NCI-H2171 treated with DMSO at 0.1 percent for 48 hours (cell line): ENCODE results near the gene LKAAEAR1.

Experiments
- DNase-seq: peaks from one replicate; lab custom pipeline; 2025; lab: John Stamatoyannopoulos, UW

LKAAEAR1 gene

DNA sequence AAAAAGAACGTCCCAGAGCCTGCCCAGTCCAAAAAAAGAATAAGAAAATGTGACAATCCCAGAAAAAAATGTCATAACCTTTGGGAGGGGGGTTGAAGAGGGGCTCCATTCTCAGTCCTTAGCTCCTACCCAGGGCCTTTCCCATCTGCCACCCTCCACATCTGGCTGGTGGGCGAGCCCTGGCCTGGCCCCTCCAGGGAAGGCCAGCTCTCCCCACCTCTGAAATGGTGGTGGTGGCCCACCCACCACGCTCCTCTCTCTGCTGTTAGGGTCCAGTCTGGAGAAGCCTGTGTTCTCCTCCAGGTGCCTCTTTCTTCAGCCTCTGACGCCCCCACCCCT, 5.3 kb downstream of the LKAAEAR1 start:
- DNase-seq, result no peak

DNA sequence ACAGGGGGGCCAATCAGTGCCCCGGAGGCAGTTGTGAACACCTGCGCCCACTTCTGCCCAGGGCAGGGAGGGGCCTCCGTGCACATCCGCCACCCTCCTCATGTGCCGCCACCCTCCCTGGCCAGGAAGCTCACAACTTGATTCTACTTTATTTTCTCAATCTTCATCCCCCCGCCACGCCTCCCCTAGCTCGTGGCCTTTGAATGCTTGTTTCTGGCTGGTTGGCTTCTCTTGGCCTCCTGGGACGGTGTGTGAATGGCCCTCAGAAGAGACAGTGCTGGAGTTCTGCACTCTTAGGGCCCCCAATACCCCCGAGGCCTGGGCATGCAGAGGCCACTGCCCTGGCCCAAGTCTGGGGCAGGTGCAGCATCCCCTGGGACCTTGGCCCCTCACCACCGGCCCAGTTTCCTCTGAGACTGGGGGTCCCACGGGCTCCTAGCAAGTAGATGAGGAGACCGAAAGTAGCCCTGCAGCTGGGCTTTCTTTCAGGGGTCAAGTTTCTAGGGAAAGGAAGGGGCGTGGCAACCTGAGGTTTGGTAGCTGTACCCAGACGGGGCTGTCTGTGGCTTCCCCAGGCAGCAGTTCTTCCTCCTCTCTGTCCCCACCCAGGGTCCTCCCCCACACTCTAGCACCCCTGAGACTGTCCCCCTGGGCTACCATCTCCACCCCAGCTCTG, 6.2 kb downstream of the LKAAEAR1 start:
- no peak for DNase-seq

DNA sequence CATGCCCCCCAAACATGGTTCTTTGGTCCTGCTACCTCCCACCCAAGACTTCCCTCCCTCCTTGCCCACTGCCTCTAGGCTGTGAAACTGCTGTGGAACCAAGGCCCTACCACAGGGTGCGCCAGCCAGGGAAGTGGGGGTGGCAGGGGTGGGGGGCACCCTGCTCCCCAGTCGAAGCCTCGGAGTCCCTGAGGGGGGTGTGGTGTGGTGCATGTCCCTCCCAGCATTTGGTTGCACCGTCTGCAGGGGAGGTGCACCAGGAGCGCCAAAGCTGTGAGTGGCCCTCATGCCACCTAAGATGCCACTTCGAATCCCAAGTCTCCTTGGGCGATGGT, 6.7 kb downstream of the LKAAEAR1 start:
- DNase-seq, result no peak

DNA sequence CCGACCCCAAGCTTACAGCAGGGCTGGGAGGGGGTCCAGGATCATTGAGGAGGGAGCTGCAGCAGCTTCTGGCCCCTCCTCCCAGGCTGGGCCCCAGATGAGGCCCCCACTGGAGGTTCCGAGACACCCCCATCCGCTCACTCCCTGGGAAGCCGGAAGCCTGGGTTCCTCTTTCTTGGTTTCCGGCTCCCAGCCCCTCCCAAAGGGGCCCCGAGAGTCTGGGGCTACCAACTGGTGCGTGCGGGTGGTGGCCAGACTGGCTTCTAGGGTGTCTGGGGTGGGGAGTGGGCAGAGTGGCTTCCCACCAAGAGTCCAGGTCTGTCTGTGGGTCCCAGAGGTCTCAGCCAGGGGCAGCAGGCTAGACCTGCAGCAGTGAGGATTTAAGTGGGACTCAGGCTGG, 7.1 kb downstream of the LKAAEAR1 start:
- no peak for DNase-seq

DNA sequence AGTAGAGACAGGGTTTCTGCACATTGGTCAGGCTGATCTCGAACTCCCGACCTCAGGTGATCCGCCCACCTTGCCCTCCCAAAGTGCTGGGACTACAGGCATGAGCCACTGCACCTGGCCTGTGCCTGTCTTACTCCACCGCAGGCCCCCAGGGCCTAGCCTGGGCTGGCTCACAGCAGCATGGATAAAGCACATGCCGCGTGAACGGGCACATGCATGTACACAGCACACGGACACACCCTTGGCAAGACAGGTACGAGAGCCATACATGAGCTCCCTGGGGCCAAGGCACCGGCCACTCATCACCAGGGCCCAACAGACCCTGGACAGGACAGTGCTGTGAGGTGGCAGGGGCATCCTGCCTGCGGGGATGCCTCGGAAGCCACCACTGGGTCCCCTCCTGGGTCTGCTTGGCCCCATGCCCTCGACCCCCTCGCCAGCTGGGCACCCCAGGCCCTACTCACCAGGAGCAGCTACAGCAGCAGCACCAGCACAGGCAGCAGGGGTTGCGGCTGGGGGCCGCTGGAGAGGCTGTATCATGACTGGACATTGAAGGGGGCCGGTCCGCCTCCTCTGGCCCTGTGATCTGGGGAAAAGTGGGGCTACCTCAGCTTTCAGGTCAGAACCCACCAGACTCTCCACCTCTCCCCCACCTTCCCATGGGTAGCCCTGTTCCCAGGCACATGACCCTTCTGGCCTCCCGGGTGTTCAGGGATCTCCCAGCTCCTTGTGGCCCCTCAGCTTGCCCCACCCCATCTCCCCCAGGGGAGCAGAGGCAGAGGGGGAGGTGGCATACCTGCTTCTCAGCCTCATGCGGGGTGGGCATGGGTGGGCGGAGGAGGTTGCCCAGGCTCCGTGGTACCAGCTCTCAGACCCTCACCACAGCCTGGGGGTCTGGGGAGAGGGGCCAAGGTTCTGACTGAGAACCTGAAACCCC, 7.9 kb downstream of the LKAAEAR1 start:
- DNase-seq, result no peak

DNA sequence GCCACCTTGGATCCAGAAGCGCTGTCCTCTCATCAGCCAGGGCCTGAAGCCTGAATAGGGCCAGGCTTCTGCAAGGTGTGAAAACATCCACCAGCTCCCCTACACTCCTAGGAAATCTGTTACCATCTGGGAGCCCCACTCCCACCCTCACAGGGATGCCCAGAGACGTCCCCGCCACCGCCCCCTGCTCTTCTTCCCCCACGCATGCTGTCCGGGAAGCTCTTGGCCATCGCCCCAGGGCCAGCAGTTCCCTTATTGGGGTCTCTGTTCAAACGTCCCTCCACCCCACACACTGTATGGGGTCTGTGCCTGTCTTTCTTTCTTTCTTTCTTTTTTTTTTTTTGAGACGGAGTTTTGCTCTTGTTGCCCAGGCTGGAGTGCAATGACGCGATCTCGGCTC, 8.6 kb downstream of the LKAAEAR1 start:
- no peak for DNase-seq

DNA sequence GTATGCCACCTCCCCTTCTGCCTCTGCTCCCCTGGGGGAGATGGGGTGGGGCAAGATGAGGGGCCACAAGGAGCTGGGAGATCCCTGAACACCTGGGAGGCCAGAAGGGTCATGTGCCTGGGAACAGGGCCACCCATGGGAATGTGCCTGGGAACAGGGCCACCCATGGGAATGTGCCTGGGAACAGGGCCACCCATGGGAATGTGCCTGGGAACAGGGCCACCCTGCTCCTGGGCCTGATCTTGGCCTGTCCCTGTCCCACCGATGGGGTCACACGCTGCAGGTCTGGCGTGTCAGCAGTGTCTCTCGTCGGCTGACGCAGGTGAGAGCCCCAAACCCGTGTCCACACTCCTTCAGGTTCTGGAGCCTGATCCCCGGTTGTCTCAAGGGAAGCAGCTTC, 9.2 kb downstream of the LKAAEAR1 start:
- no peak for DNase-seq

DNA sequence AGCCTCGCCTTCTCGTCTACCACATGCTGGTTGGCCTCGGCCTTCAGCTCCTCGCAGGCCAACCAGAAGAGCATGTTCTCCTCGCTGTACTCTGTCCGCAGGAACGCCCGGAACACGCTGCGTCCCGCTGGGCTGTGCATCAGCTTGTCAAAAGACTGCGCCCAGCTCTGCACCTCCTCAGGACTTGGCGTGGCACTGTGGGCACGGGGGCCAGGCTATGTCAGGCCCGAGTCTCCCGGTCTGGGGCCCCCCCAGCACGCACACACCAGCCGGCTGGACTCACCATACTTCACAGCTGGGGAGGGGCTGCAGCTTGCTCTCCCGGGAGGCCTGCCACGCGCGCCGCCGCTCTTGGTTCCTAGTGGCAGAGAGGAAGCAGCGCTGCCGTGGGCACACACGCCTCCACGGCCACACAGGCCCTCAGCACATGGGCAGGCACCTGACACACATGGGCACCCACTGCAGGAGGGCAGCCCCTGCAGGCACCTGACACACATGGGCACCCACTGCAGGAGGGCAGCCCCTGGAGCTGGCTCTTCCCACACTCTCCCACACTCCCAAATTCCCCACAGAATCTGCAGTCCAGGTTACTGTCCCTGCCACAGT, 9.9 kb downstream of the LKAAEAR1 start:
- DNase-seq, result no peak

DNA sequence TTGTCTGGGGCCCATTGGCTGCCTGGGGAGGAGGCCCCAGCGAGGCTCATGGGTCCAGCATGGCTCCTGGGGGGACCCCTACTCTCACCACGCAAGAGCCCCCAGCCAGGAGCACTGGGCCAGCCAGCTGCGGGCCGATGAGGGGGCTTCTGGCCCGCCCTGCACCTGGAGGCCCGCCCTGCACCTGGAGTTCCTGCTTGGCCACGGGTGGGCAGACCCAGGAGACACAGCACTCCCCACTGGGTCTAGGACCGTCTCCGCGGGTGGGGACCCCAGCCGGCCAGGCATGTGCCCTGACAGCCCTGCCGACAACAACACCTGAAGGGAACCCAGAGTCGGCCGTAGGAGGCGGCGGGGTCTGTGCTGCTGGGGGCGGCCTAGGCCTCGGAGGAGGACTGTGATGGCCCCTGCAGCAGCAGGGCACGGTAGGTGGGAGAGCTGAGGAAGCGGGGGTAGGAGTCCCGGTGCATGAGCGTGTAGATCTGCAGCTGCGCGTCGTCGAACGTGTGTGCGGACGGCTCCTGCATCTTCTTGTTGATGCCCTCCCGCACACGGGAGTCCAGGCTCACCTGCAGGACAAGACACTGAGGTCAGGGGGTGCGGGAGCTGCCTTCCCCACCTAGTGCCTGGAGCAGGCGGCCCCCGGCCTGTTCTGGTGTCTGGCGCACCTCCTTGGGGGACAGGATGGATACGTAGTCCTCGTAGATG, 10.6 kb downstream of the LKAAEAR1 start:
- DNase-seq, result no peak

DNA sequence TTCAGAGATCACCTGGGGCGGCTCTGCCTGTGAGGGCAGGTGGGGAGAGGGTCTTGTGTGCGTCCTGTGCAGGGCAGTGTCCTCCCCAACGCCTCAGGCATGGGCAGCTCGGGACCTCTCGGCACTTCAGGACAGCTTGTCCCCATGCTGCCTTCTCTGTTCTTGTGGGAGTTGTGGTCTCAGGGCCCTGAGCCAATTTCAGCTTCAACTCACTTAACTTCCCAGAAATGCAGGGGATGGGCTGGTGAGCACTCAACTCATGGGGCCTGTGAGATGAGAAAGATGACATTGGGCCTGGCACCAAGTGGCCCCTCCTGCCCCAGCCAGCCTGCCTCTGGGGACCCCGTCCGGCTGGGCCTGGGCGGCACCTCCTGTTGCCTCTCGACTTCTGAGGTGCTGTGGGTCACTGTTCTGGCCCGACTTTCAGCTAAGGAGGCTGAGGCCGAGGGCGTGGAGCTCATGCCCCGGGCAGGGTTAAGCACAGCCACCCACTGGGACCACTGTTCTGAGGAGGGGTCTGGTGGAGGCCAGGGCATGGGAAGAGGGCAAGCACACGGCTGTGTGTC, 11.6 kb downstream of the LKAAEAR1 start:
- no peak for DNase-seq

DNA sequence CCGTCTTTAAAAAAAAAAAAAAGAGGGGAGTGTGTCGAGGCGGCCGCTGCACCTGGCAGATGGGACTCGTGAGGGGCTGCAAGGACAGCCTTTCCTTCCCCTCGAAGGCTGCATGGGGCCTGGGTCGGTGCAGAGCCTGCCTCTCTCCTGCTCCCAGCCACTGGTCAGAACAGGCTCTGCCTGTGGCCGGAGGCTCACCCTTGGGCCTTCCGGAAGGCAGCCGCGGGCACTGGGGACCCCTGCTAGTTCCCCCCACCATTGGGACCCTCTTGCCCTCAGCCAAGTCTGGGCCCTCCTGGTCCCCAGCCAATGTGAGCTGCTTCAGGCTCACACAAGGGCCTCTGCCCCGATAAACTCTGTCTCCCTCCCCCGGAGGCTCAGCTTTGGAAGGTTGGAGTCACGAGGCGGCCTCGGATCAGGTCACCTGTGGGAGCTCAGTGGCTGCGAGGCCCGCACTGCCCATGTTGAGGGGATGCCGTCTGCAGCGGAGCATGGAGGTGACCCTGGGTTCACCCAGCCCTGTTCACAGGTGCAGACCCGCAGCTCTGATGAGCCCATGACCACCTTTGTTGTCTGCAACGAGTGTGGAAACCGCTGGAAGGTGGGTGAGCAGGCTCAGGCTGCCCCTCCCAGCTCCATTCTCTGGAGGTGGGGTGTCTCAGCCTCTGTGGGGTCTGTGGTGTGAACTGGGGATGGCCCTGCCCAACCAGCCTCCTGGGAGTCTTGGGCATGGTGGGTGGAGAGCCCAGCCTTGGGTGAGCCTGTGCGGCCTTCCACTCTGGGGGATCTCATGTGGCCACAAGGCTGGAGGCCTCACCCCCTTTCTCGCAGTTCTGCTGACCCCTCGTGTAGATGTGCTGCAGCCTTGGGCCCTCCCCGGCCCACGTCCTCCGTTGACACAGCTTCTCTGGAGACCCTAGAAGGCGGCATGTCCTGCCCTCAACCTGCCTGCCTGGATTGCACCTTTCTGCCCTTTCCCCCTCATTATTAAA, 12.6 kb downstream of the LKAAEAR1 start:
- no peak for DNase-seq

DNA sequence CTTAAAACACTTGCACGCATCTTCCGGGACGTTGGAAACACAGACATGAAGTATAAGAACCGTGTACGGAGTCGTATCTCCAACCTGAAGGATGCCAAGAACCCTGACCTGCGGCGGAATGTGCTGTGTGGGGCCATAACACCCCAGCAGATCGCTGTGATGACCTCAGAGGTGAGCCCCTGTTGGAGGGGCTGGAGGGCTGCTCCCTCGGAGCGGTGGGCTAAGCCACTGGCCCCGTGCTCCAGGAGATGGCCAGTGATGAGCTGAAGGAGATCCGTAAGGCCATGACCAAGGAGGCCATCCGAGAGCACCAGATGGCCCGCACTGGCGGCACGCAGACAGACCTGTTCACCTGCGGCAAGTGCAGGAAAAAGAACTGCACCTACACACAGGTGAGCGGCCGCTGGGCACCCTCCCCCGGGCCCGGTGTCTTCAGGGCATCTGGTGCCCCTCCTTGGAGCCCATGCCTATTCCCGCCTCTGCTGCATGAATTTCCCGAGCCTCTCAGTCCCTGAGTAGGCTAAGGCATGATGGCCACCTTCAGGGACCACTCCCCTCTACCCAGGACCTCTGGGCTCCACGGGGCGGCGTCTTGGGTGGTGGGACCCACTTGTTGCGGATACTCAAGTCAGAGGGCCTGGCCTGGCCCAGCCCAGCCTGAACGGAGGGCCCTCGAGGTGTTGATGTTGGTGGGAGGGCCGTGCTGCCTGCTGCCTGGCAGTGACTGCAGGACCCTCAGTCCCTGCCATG, 13.8 kb downstream of the LKAAEAR1 start:
- DNase-seq, result no peak

DNA sequence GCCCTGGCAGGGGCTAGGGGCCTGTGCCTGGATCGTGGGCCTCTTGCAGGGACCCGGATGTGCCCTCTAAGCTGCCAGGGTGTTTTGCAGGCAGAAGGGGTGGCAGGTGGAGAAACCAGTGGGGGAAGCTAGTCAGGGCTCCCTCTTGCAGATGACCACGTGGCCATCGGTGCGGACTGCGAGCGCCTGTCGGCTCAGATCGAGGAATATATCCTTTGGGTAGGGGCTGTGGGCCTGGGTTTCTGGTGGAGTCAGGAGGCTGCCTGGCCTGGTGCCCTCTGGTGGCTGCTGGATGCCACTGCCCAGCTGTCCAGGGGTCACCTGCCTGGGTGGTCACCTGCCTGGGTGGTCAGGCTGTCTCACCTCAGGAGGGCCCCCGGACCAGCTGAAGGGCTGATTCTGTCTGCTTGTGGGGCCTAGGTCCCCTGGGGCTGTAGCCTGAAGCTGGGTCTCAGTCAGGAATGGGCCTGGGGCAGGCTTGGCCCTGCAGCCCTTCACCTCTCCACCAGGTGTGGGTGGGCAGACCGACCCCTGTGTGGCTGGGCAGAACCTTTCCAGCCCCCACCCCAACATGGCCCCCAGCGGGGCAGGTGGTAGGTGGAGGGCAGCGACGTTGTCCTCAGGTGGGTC, 14.5 kb downstream of the LKAAEAR1 start:
- DNase-seq, result no peak

DNA sequence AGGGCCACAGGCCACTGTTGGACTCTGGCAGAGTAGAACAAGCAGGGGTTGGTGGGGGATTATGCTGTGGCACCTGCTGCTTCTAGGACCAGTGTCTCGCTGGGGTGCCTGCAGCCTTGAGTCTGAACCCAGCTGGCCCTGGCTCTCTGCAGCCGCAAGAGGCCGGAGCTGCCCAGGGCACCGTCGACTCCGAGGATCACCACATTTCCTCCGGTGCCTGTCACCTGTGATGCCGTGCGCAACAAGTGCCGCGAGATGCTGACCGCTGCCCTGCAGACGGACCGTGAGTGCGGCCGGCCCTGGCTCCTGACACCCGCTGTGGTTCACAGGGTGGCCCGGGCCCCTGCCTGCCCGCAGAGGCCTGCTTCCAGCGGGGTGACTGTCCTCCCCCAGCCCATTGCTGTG, 15.0 kb downstream of the LKAAEAR1 start:
- no peak for DNase-seq

DNA sequence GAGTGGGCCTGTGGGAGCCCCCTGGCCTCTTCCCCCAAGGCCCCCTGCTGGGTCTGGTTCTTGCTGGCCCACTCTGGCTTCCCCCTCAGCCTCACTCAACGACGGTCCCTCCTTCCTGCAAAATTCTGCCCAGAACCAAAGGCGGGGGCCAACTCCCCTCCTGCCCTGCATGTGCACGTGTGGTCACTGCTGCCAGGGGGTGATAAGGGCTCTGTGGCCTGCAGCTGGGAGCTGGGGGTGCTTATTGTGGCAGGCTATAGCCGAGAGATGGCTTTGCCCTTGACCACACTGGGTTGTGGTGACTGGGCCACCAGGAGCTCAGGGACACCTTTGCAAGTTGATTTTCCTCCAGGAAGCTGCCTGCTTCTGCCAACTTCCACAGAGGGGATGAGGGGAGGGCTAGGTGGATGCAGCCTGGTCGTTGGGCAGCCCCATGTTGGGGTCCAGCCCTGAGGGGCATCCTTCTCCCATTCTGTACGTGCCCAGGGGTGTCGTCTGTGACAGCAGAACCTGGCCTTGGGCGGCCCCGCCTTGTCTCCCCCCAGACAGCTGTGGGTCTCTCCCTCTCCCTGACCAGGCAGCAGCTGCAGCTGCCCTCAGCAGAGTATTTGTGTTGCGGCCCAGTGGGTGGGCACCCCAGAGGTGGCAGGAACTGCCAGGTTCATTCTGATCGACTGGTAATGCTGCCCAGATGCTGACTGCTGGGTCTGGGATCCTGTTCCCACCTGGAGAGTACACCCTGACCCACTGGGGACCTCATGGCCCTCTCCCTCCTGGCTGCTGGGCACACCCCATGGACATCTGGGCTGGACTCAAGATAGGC, 15.6 kb downstream of the LKAAEAR1 start:
- DNase-seq, result no peak

DNA sequence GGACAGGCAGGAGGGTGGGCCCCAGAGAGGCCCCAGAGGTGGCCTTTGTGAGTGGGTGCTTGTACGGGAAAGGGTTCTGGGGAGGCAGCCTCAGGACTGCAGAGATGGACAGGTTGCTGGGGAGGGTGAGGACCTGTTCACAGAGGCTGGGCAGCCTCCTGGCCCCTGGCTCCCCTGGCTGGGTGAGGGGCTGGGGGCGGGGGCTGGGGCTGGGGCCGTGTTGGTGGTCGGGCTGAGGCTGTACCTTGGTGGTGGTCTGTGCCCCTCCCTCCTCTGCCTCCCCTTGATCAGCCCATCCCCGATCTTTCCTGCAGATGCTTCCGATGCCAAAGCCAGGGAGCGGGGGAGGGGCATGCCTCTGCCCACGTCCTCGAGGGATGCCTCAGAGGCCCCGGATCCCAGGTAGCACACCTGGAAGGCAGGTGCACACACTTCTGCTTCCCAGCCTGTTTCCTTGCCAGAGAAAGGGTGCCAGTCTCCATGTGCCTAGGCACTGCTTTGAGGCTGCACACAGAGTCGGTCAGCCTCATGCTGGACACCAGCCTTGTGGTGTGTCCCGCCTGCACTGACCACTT, 16.4 kb downstream of the LKAAEAR1 start:
- DNase-seq, result no peak

DNA sequence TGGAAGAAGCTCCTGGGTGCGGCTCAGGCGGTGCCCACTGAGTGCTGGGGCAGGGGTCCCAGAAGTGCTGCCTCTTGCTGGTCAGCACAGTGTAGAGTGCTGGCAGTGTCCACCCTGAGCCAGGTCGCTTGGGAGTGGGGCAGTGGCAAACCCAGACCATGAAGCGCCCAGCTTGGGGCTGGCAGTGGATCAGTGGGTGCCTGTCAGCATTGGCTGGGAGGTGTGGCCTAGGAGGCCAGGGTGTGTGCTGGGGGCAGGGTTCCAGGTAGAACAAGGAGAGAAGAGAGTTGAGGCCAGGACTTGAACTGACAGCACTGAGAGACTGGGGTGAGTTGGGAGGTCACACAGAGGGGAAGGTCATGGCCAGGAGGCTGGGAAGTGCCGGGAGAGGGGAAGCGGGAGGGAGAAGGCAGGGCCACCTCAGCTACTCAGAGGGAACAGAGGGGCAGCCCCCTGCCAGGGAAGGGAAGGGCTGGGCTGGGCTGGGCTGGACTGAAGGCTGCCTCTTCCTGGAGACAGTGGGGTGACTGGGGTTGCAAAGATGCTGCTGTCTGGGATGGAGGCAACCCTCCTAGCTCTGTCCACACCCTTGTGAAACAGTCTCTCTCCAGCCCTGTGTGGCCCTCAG, 17.1 kb downstream of the LKAAEAR1 start:
- DNase-seq, result no peak

DNA sequence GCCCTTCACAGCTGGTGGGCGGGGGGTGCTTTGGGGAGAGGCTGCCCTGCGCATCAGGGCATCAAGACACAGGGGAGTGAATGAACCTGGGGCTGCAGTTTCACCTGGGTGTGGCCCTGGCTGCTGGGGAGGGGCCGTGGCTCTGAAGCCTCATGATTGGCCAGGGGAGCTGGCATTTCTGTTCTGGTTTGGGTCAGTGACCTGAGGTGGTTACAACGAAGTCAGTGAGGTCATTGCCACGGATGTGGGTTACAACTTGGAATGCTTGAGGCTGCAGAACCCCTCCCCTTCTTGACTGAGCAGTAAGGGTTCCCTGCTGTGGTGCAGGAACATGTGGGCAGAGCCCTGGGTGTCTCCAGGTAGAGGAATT, 18.2 kb downstream of the LKAAEAR1 start:
- no peak for DNase-seq
